Measurements from ENCODE around the gene PIEZO1. TPM values are rescaled to one million over a fixed set of nuclear protein-coding genes. Genes with fewer than 3 reads are reported as not detected.

The PIEZO1 gene
- total RNA-seq, 4 donors from 2014 or later: 62.3 to 161 (median 123) TPM

DNA sequence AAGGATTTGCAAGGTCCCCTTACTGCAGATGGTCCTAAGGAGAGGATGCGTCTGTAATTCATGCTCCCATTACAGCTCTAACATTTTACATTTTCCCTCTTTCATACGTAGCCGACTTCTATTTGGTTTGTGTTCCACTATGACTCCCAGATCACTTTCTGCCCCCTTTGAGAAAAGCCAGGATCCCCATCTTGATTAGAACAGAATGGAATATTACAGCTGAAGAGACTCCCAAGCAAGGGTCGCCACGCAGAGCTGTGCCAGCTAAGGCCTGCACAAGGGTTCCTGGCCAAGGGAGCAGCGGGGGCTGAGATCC, 15.2 kb upstream of the PIEZO1 start:
- TF ChIP-seq, protein P1, sequence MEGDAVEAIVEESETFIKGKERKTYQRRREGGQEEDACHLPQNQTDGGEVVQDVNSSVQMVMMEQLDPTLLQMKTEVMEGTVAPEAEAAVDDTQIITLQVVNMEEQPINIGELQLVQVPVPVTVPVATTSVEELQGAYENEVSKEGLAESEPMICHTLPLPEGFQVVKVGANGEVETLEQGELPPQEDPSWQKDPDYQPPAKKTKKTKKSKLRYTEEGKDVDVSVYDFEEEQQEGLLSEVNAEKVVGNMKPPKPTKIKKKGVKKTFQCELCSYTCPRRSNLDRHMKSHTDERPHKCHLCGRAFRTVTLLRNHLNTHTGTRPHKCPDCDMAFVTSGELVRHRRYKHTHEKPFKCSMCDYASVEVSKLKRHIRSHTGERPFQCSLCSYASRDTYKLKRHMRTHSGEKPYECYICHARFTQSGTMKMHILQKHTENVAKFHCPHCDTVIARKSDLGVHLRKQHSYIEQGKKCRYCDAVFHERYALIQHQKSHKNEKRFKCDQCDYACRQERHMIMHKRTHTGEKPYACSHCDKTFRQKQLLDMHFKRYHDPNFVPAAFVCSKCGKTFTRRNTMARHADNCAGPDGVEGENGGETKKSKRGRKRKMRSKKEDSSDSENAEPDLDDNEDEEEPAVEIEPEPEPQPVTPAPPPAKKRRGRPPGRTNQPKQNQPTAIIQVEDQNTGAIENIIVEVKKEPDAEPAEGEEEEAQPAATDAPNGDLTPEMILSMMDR (IDR thresholded peaks at IDR 0.05): no peak
- no peak for TF ChIP-seq POLR2A (IDR thresholded peaks at IDR 0.05)
- intact Hi-C loops (cut with DNase I; ENCODE audit: low total_unique reads): no loop called here
- no peak overlapping the region for H3K4me3 ChIP-seq
- H3K27me3 ChIP-seq: no peaks in the 10 kb centered on the region
- H3K36me3 ChIP-seq: no peaks in the 10 kb centered on the region
- DNase-seq: no peak
- no peak overlapping the region for H3K27ac ChIP-seq
- H3K9me3 ChIP-seq: no peaks in the 10 kb centered on the region
- peaks cover 0 to 9% of the 10 kb centered on the region in 2 donors for H3K4me1 ChIP-seq

GRCh38 chr16:88799569-88800276, 14.7 kb upstream of the PIEZO1 start:
- H3K4me1 ChIP-seq: peaks cover 0 to 9% of the 10 kb centered on the region in 2 donors
- no peak overlapping the region for H3K4me3 ChIP-seq
- TF ChIP-seq POLR2A (IDR thresholded peaks at IDR 0.05): no peak
- TF ChIP-seq, protein P1 (IDR thresholded peaks at IDR 0.05): no peak
- no peak overlapping the region for H3K27ac ChIP-seq
- H3K9me3 ChIP-seq: no peaks in the 10 kb centered on the region
- H3K36me3 ChIP-seq: no peaks in the 10 kb centered on the region
- intact Hi-C loops (cut with DNase I; ENCODE audit: low total_unique reads): no loop called here
- H3K27me3 ChIP-seq: no peaks in the 10 kb centered on the region
- no peak for DNase-seq

DNA sequence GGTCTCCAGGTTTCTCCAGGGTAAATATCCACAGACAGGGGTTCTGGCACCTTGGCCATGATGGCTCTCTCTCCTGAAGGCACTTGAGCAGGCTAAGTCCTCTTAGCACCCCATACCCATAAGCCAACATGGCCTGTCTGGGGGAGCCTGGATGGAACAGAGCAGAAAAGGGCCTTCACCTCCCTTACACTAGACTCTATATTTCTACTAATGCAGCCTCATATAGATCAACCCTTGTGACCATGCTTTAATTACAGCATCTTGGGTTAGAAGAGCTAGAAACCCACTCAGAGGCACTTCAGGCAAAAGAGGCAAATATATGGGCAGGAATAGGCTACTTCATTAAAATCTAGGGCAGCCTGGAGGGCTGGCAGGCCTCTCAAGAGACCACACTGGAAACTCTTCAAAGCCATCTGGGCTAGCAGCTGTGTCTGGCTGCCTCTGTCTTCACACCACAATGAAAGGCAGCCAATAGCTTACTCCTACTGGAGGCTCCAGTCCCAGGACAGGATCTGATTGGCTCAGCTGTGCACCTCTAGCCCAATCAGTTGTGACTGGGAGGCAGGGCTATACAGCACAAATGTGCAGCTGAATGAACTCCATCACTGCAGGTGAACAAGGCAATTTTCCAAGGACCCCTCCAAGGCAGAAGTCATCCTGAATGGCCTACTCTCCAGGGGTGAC, 13.9 kb upstream of the PIEZO1 start:
- TF ChIP-seq POLR2A (IDR thresholded peaks at IDR 0.05): no peak
- TF ChIP-seq, protein P1 (IDR thresholded peaks at IDR 0.05): no peak
- no peak overlapping the region for H3K4me3 ChIP-seq

GRCh38 chr16:88798073-88798472, 13.1 kb upstream of the PIEZO1 start:
- DNase-seq: no peak
- H3K27me3 ChIP-seq: peaks cover 0 to 7% of the 10 kb centered on the region in 2 donors
- H3K27ac ChIP-seq: no peak overlapping the region
- no peak overlapping the region for H3K4me3 ChIP-seq
- TF ChIP-seq, protein P1 (IDR thresholded peaks at IDR 0.05): no peak
- TF ChIP-seq POLR2A (IDR thresholded peaks at IDR 0.05): no peak
- H3K36me3 ChIP-seq: no peaks in the 10 kb centered on the region
- intact Hi-C loops (cut with DNase I; ENCODE audit: low total_unique reads): no loop called here
- H3K4me1 ChIP-seq: no peaks in the 10 kb centered on the region
- no peaks in the 10 kb centered on the region for H3K9me3 ChIP-seq

More for the DNA sequence above, 13.9 kb upstream of the PIEZO1 start:
- intact Hi-C loops (cut with DNase I; ENCODE audit: low total_unique reads): no loop called here
- peaks cover 0 to 3% of the 10 kb centered on the region in 2 donors for H3K4me1 ChIP-seq
- DNase-seq: no peak
- no peak overlapping the region for H3K27ac ChIP-seq
- no peaks in the 10 kb centered on the region for H3K9me3 ChIP-seq
- H3K36me3 ChIP-seq: no peaks in the 10 kb centered on the region
- no peaks in the 10 kb centered on the region for H3K27me3 ChIP-seq

DNA sequence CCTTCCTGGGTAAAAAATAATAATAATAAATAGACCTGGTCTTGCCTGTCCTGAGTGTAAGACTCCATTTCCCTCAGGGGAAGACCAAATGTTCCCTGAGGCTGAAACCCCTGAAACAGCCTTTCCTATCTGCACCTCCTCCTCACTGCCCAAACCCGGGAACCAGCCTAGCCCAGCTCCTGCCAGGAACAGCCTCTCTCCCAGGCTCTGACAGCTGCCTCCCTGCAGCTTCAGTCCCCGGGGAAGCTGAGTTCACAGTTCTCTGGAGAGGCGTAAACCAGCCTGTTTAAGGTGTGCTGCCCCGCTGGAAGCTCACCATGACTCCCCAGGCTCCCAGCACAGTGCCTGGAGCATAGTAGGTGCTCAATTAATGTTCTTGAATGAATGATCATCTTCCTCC, 11.3 kb upstream of the PIEZO1 start:
- Histone ChIP-seq H3K4me1 (no peaks in the 10 kb centered on the region), H3K9me3 (no peaks in the 10 kb centered on the region), H3K4me3 (no peak overlapping the region), H3K27me3 (peaks cover 0 to 8% of the 10 kb centered on the region in 2 donors), H3K27ac (no peak overlapping the region), H3K36me3 (no peaks in the 10 kb centered on the region)
- DNase-seq: no peak
- intact Hi-C loops (cut with DNase I; ENCODE audit: low total_unique reads): no loop called here
- TF ChIP-seq, protein P1 (IDR thresholded peaks at IDR 0.05): no peak
